KMS-11 (cell line): Measurements from ENCODE around the gene NFATC1.

Source experiments
- H2AFZ ChIP-seq: fragments of 200-600 bp; sonication (generic); 2 replicates; pipeline ENCODE4 v1.6.1; 2016; ENCODE audit warnings: antibody characterized with exemption, mixed run types, low read depth
- H3K27ac ChIP-seq: fragments of 200-600 bp; sonication (generic); 2 replicates; pipeline ENCODE4 v1.6.1; 2016; ENCODE audit warnings: mild to moderate bottlenecking, mixed run types
- H3K27me3 ChIP-seq: fragments of 200-600 bp; sonication (generic); 2 replicates; pipeline ENCODE4 v1.6.1; 2017; ENCODE audit warnings: mild to moderate bottlenecking, low read depth, mixed run types, moderate library complexity; ENCODE audit not compliant: insufficient read depth
- H3K36me3 ChIP-seq: fragments of 200-600 bp; sonication (generic); 2 replicates; pipeline ENCODE4 v1.6.1; 2017; ENCODE audit warnings: mild to moderate bottlenecking, mixed run types; ENCODE audit not compliant: insufficient read depth
- H3K4me1 ChIP-seq: fragments of 200-600 bp; sonication (generic); 2 replicates; pipeline ENCODE4 v1.6.1; 2016; ENCODE audit warnings: mild to moderate bottlenecking, low read depth, mixed run types; ENCODE audit not compliant: poor library complexity, severe bottlenecking
- H3K4me2 ChIP-seq: fragments of 200-600 bp; sonication (generic); 2 replicates; pipeline ENCODE4 v1.7.0; 2016; ENCODE audit warnings: mild to moderate bottlenecking, mixed run types
- H3K4me3 ChIP-seq: fragments of 200-600 bp; sonication (generic); IDR thresholded peaks from 2 replicates; pipeline ENCODE4 v1.6.1; 2017; ENCODE audit warnings: low read depth, low read length, mixed read lengths; ENCODE audit not compliant: insufficient read depth
- H3K79me2 ChIP-seq: fragments of 200-600 bp; sonication (generic); 2 replicates; pipeline ENCODE4 v1.6.1; 2016; ENCODE audit warnings: low read depth, mixed run types; ENCODE audit not compliant: insufficient read depth
- H3K9ac ChIP-seq: fragments of 200-600 bp; sonication (generic); 2 replicates; pipeline ENCODE4 v1.6.1; 2016; ENCODE audit warnings: mild to moderate bottlenecking, mixed run types
- H4K20me1 ChIP-seq: fragments of 200-600 bp; sonication (generic); 2 replicates; pipeline ENCODE4 v1.6.1; 2016; ENCODE audit warnings: mild to moderate bottlenecking, mixed run types; ENCODE audit not compliant: insufficient read depth
- CTCF ChIP-seq: fragments of 200-600 bp; sonication (generic); conservative IDR thresholded peaks from 2 replicates; pipeline ENCODE4 v1.6.1; 2017; ENCODE audit warnings: low read depth, mild to moderate bottlenecking, antibody characterized with exemption, low read length, moderate library complexity, mixed read lengths

Gene NFATC1

GRCh38 chr18:79542213-79542612 is 146.5 kb downstream of the NFATC1 start:
- Histone ChIP-seq H3K4me2 (no peak overlapping the region), H3K4me3 (no peak overlapping the region), H3K36me3 (no peaks in the 10 kb centered on the region), H3K27ac (no peak overlapping the region), H2AFZ (no peak overlapping the region), H3K27me3 (peaks cover 9% of the 10 kb centered on the region; the same call in 1 of the 2 replicates), H3K9ac (no peak overlapping the region), H3K79me2 (no peaks in the 10 kb centered on the region), H4K20me1 (no peaks in the 10 kb centered on the region), H3K4me1 (no peaks in the 10 kb centered on the region)
- no peak for TF ChIP-seq CTCF

- H3K27me3 ChIP-seq: peaks cover 9% of the 10 kb centered on the region; the same call in 1 of the 2 replicates
- H3K27ac ChIP-seq: no peak overlapping the region
- H3K36me3 ChIP-seq: no peaks in the 10 kb centered on the region
- no peak overlapping the region for H3K4me2 ChIP-seq
- no peaks in the 10 kb centered on the region for H4K20me1 ChIP-seq
- no peak overlapping the region for H3K4me3 ChIP-seq
- no peak overlapping the region for H3K9ac ChIP-seq
- H2AFZ ChIP-seq: no peak overlapping the region
- H3K4me1 ChIP-seq: no peaks in the 10 kb centered on the region
- no peaks in the 10 kb centered on the region for H3K79me2 ChIP-seq
- no peak for TF ChIP-seq CTCF
Observed at GRCh38 chr18:79542876-79543750, 147.4 kb downstream of the NFATC1 start.

- no peaks in the 10 kb centered on the region for H3K36me3 ChIP-seq
- no peak overlapping the region for H3K4me3 ChIP-seq
- no peak for TF ChIP-seq CTCF
- peaks cover 15% of the 10 kb centered on the region; the same call in 1 of the 2 replicates for H3K27me3 ChIP-seq
- no peak overlapping the region for H2AFZ ChIP-seq
- no peak overlapping the region for H3K9ac ChIP-seq
- no peaks in the 10 kb centered on the region for H3K79me2 ChIP-seq
- no peaks in the 10 kb centered on the region for H4K20me1 ChIP-seq
- no peak overlapping the region for H3K4me2 ChIP-seq
- no peaks in the 10 kb centered on the region for H3K4me1 ChIP-seq
- H3K27ac ChIP-seq: no peak overlapping the region
Observed at GRCh38 chr18:79543861-79544385, 148.2 kb downstream of the NFATC1 start.

GRCh38 chr18:79544386-79544963 is 148.7 kb downstream of the NFATC1 start:
- no peaks in the 10 kb centered on the region for H3K4me1 ChIP-seq
- no peak for TF ChIP-seq CTCF
- H3K36me3 ChIP-seq: no peaks in the 10 kb centered on the region
- peaks cover 15% of the 10 kb centered on the region; the same call in 1 of the 2 replicates for H3K27me3 ChIP-seq
- no peak overlapping the region for H3K27ac ChIP-seq
- H3K4me3 ChIP-seq: no peak overlapping the region
- H2AFZ ChIP-seq: no peak overlapping the region
- no peak overlapping the region for H3K9ac ChIP-seq
- H3K4me2 ChIP-seq: no peak overlapping the region
- H4K20me1 ChIP-seq: no peaks in the 10 kb centered on the region
- no peaks in the 10 kb centered on the region for H3K79me2 ChIP-seq
